ENCODE results near the gene KRTAP5-3. TPM values are rescaled to one million over a fixed set of nuclear protein-coding genes. Genes with fewer than 3 reads are reported as not detected.
A peak's percentile ranks its signal among the peaks of the same experiment; 100 is the strongest.

The KRTAP5-3 gene
- total RNA-seq, 4 donors from 2014 or later, result not detected

DNA sequence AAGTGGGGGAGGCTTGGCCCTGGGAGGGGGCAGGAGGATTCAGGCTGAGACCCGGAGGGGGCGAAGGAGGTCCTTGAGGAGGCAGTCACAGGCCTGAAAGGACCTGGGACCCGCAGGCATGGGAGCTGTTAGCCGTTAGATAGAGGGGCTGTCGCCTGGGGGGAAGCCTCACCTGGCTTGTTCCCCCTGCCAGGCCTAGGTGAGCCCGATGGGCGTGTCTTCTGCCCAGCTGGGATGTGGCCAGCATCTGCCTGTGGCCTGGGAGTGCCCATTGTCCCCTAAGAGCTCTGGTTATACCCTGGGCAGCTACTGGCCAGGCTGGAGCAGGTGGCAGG lies 34.4 kb downstream of the KRTAP5-3 start:
- TF ChIP-seq, protein P1, sequence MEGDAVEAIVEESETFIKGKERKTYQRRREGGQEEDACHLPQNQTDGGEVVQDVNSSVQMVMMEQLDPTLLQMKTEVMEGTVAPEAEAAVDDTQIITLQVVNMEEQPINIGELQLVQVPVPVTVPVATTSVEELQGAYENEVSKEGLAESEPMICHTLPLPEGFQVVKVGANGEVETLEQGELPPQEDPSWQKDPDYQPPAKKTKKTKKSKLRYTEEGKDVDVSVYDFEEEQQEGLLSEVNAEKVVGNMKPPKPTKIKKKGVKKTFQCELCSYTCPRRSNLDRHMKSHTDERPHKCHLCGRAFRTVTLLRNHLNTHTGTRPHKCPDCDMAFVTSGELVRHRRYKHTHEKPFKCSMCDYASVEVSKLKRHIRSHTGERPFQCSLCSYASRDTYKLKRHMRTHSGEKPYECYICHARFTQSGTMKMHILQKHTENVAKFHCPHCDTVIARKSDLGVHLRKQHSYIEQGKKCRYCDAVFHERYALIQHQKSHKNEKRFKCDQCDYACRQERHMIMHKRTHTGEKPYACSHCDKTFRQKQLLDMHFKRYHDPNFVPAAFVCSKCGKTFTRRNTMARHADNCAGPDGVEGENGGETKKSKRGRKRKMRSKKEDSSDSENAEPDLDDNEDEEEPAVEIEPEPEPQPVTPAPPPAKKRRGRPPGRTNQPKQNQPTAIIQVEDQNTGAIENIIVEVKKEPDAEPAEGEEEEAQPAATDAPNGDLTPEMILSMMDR (IDR thresholded peaks at IDR 0.05), result no peak
- peak; percentile 23 to 90 (median 84) for TF ChIP-seq POLR2AphosphoS5 (IDR thresholded peaks at IDR 0.05)
- TF ChIP-seq POLR2A (IDR thresholded peaks at IDR 0.05), result peak; percentile 92
- intact Hi-C loops (cut with DNase I; ENCODE audit: low total_unique reads), result loop anchor here (2.0 kb wide), 1 partner anchor 27 kb away; no protein-coding TSS in a partner anchor
- H3K27me3 ChIP-seq, result peaks cover 2% of the 10 kb centered on the region
- H3K4me1 ChIP-seq, result peaks cover 14 to 57% (median 45%) of the 10 kb centered on the region in 4 donors
- H3K27ac ChIP-seq, result peak overlapping the region; percentile 89 to 95 (median 92)
- 9% methylated on average over 6 of the region's 7 CpGs; no CpG with 5 or more reads in 1 of the 2 donors for whole genome bisulfite sequencing, 2 donors (ENCODE audit: low coverage in 1 of 2)
- in situ Hi-C loops (cut with MboI; ENCODE audit: low pct_ligation_motif_present in 1 of 4, low pct_unique_long_range_greater_than_20kb in 1 of 4, low sequenced_read_pairs in 3 of 4), result no loop called here
- H3K4me3 ChIP-seq, result peak overlapping the region in 3 of 4 donors; percentile 53 to 77 (median 68)
- no peaks in the 10 kb centered on the region for H3K36me3 ChIP-seq
- DNase-seq, result peak; percentile 85
- H3K9me3 ChIP-seq, result no peaks in the 10 kb centered on the region

DNA sequence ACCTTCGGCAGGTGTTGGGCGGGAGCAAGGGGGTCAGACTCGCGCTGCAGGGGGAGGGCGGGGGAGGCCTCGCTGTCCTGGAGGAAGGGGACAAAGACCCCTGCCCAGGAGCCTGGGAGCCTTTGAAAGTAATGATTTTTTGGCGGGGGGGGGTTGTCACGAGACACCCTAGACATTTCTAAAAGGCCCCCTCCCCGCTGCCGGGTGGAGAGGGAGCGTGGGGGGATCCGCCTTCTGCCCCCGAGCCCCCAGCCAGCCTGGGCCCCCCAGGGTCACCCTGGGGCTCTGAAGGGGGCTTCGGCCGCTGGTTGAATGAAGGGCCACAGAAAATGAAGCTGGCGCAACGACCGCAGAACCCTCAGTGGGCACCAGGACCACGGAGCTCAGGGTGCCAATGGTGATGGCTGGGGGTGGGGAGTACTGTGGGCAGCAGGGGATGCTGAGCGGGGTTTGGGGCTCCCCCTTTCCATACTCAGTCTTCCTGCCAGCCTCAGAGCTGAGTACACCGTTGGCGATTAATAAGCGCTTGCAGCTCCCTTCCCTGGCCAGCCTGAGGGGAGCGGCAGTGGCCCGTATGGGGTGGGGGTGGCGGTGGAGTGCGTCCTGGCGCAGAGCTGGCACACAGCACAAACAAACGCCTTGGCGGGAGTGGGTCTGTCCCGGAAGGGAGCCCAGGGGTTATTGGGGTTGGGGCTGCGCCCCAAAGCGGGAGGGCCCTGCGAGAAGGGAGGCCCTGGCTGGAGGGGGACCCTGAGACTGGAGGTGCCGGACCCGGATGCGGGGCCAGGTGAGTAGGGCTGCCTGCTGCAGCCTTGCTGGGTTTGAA lies 35.0 kb downstream of the KRTAP5-3 start:
- Histone ChIP-seq H3K27ac (peak overlapping the region; percentile 89 to 95 (median 92)), H3K4me1 (peaks cover 19 to 63% (median 51%) of the 10 kb centered on the region in 4 donors), H3K36me3 (no peaks in the 10 kb centered on the region), H3K4me3 (peak overlapping the region; percentile 53 to 81 (median 72)), H3K9me3 (no peaks in the 10 kb centered on the region), H3K27me3 (peaks cover 2% of the 10 kb centered on the region)
- intact Hi-C loops (cut with DNase I; ENCODE audit: low total_unique reads), result no loop called here
- WGBS, 2 donors (ENCODE audit: low coverage in 1 of 2), result 7% methylated on average over 35 of the region's 37 CpGs; no CpG with 5 or more reads in 1 of the 2 donors
- TF ChIP-seq, protein P1 (IDR thresholded peaks at IDR 0.05), result no peak
- TF ChIP-seq POLR2AphosphoS5 (IDR thresholded peaks at IDR 0.05), result peak in 2 of 3 donors; percentile 22 to 65
- TF ChIP-seq EP300 (IDR thresholded peaks at IDR 0.05; ENCODE audit: low read depth), result no peak
- TF ChIP-seq POLR2A (IDR thresholded peaks at IDR 0.05), result no peak
- in situ Hi-C loops (cut with MboI; ENCODE audit: low pct_ligation_motif_present in 1 of 4, low pct_unique_long_range_greater_than_20kb in 1 of 4, low sequenced_read_pairs in 3 of 4), result no loop called here
- peak; percentile 71 for DNase-seq

DNA sequence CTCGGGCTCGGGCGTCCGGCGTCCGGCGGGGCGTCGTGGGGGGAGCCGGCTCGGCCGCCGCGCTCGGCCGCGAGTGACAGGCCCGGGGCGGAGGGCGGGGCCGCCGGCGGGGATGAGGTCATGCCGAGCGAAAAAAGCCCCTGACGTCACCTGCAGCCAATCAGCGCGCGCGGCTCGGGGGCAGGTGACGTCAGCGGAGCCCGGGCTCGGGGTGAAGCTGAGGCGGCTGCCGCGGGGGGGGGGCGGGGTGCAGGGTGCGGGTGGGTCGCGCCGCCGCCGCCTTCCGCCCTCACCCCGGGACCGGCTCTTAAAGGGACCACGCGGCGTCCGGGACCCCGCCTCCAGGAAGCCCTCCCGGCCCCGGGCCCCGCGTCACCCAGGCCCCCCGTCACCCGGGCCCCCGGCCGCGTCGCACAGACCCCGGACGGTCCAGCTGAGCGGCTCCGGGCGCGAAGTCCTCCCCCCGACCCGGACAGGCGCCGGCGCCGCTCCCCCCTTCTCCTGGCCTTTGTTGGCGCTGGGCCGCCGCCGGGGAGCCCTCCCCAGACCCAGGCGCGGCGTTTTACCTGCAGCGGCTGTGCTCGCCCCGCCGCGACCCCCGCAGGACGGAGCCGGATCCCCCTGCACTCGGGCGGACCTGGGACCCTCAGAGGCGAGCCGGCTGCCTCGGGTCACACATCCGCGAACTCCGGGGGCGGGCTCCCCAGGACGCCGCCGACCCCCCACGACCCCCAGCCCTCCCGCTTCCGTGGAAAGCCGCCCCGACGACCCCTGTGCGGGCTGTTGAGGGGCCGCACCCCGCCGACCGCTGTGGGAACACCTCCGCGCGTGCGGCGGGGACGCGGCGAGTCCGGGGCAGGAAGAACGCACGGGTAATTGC lies 35.8 kb downstream of the KRTAP5-3 start, which contains the start of gene DUSP8:
TSS of gene DUSP8 (minus strand) at position 75 of the 880 bp plus-strand sequence. CDS start 6,445 bp downstream, outside the sequence.
- Histone ChIP-seq H3K9me3 (no peaks in the 10 kb centered on the region), H3K4me1 (peaks cover 20 to 65% (median 54%) of the 10 kb centered on the region in 4 donors), H3K36me3 (no peaks in the 10 kb centered on the region), H3K27me3 (peaks cover 2% of the 10 kb centered on the region), H3K27ac (peak within 1 kb of the TSS; percentile 89 to 95 (median 92)), H3K4me3 (peak within 1 kb of the TSS; percentile 58 to 81 (median 72))
- intact Hi-C loops (cut with DNase I; ENCODE audit: low total_unique reads), result no loop called here
- WGBS, 2 donors (ENCODE audit: low coverage in 1 of 2), result 2% methylated on average over 53 of the region's 124 CpGs; no CpG with 5 or more reads in 1 of the 2 donors
- in situ Hi-C loops (cut with MboI; ENCODE audit: low pct_ligation_motif_present in 1 of 4, low pct_unique_long_range_greater_than_20kb in 1 of 4, low sequenced_read_pairs in 3 of 4), result no loop called here
- DNase-seq, result peak; percentile 95
- peak; percentile 46 for TF ChIP-seq POLR2A (IDR thresholded peaks at IDR 0.05)
- TF ChIP-seq EP300 (IDR thresholded peaks at IDR 0.05; ENCODE audit: low read depth), result no peak
- TF ChIP-seq, protein P1 (IDR thresholded peaks at IDR 0.05), result no peak
- peak in 2 of 3 donors; percentile 34 to 41 for TF ChIP-seq POLR2AphosphoS5 (IDR thresholded peaks at IDR 0.05)
